ENCODE results near the gene GTF2H2.
"Not testable (repeated sequence)": the region's sequence is repeated elsewhere in the genome, so short reads cannot be mapped to it uniquely, and the experiment has no call there.

- not testable (repeated sequence) for TF ChIP-seq CTCF (IDR thresholded peaks at IDR 0.05); ZFX (IDR thresholded peaks at IDR 0.05; ENCODE audit: borderline replicate concordance)
Observed at GRCh38 chr5:71067262-71067928, at the start of gene GTF2H2.

Measured in 22Rv1 (cell line).